ENCODE measurements around the gene PCDHGC5. TPM values are rescaled to one million over a fixed set of nuclear protein-coding genes. Genes with fewer than 3 reads are reported as not detected.

Gene PCDHGC5
- total RNA-seq, 1 experiment from 2014 or later, result 0.40 TPM

GRCh38 chr5:141507387-141508091, 18.7 kb downstream of the PCDHGC5 start:
- BruUV-seq (replicated peaks), result no TSS peak
- H3K79me2 ChIP-seq (ENCODE audit: low read length), result no peaks in the 10 kb centered on the region
- no peak overlapping the region for H3K4me3 ChIP-seq (ENCODE audit: low read length)
- no peaks in the 10 kb centered on the region for H3F3A ChIP-seq (ENCODE audit: low read length, unreplicated experiment)
- ChIA-PET POLR2A (ENCODE audit: unreplicated experiment) (no interaction called here), CTCF (no interaction called here)
- no peaks in the 10 kb centered on the region; the same call in 1 of the 2 replicates for H3K36me3 ChIP-seq (ENCODE audit: low read depth, low read length)
- H4K20me1 ChIP-seq (ENCODE audit: low read length), result no peaks in the 10 kb centered on the region
- DNase-seq (no peak), ATAC-seq (no peak)
- H3K4me1 ChIP-seq (ENCODE audit: insufficient read depth, low read length), result peaks cover 13% of the 10 kb centered on the region; the same call in 1 of the 2 replicates
- H3K9ac ChIP-seq (ENCODE audit: low read length), result no peak overlapping the region
- intact Hi-C loops (cut with micrococcal nuclease), result loop anchor here (5.0 kb wide), 1 partner anchor 110 kb away; the partner anchor contains the start of gene PCDHGB5
- no peak overlapping the region for H2AFZ ChIP-seq (ENCODE audit: low read length)
- H3K9me3 ChIP-seq (ENCODE audit: low read length), result no peaks in the 10 kb centered on the region
- no peaks in the 10 kb centered on the region for H3K27me3 ChIP-seq (ENCODE audit: low read length)
- no peak overlapping the region for H3K4me2 ChIP-seq (ENCODE audit: low read length)
- H3K9me2 ChIP-seq (replicated peaks; ENCODE audit: low read length), result no peaks in the 10 kb centered on the region
- TF ChIP-seq EZH2 (IDR thresholded peaks at IDR 0.05; ENCODE audit: low read length, unreplicated experiment) (no peak), CTCF (conservative IDR thresholded peaks at IDR 0.05; ENCODE audit: low read depth, low read length) (no peak), EZH2phosphoT487 (IDR thresholded peaks at IDR 0.05; ENCODE audit: borderline replicate concordance, low read length) (no peak)
- no peak overlapping the region for H3K27ac ChIP-seq (ENCODE audit: low read length)

DNA sequence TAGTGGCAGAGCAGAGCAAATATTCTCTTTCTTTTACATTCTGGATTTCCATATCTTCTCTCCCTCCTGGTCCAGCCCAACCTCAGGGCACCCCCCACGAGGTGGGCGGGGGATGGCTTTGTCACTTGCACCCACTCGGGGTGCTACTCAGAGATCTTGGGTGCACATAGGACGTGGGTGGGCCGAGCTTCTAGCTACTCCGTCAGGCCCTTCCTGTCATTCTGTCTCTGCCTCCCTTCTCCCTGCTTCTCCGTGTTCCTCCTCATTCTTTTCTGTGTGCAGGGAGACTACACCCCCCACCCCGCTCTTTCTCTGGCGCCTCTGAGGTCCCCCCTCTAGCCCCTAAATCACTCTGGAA, 19.5 kb downstream of the PCDHGC5 start:
- peak overlapping the region; percentile 61; the same call in 1 of the 2 replicates for H2AFZ ChIP-seq (ENCODE audit: low read length)
- H3K27me3 ChIP-seq (ENCODE audit: low read length), result no peaks in the 10 kb centered on the region
- TF ChIP-seq EZH2 (IDR thresholded peaks at IDR 0.05; ENCODE audit: low read length, unreplicated experiment) (no peak), EZH2phosphoT487 (IDR thresholded peaks at IDR 0.05; ENCODE audit: borderline replicate concordance, low read length) (no peak), CTCF (conservative IDR thresholded peaks at IDR 0.05; ENCODE audit: low read depth, low read length) (no peak)
- no peaks in the 10 kb centered on the region for H3F3A ChIP-seq (ENCODE audit: low read length, unreplicated experiment)
- no peaks in the 10 kb centered on the region for H3K9me3 ChIP-seq (ENCODE audit: low read length)
- no peaks in the 10 kb centered on the region for H3K9me2 ChIP-seq (replicated peaks; ENCODE audit: low read length)
- no peak; the same call in 1 of the 2 replicates for ATAC-seq
- peaks cover 13% of the 10 kb centered on the region; the same call in 1 of the 2 replicates for H3K4me1 ChIP-seq (ENCODE audit: insufficient read depth, low read length)
- no peaks in the 10 kb centered on the region for H4K20me1 ChIP-seq (ENCODE audit: low read length)
- H3K27ac ChIP-seq (ENCODE audit: low read length), result peak overlapping the region; percentile 76
- no peaks in the 10 kb centered on the region for H3K79me2 ChIP-seq (ENCODE audit: low read length)
- BruUV-seq (replicated peaks), result no TSS peak
- peak overlapping the region; percentile 57; the same call in 1 of the 2 replicates for H3K4me3 ChIP-seq (ENCODE audit: low read length)
- no peak for DNase-seq
- H3K36me3 ChIP-seq (ENCODE audit: low read depth, low read length), result no peaks in the 10 kb centered on the region; the same call in none of the 2 replicates
- POLR2A ChIA-PET (ENCODE audit: unreplicated experiment), result interaction anchor here (0.7 kb wide), 1 partner anchor 13 kb away, joined by 5 read pairs; no protein-coding TSS in a partner anchor
- H3K4me2 ChIP-seq (ENCODE audit: low read length), result peak overlapping the region; percentile 67
- CTCF ChIA-PET, result no interaction called here
- intact Hi-C loops (cut with micrococcal nuclease), result loop anchor here (5.0 kb wide), 1 partner anchor 111 kb away; the partner anchor contains the start of gene PCDHGB5
- H3K9ac ChIP-seq (ENCODE audit: low read length), result peak overlapping the region; percentile 50
